ENCODE results near the gene ANKRD13A. TPM values are rescaled to one million over a fixed set of nuclear protein-coding genes. Genes with fewer than 3 reads are reported as not detected.

The ANKRD13A gene
- total RNA-seq (2022; extraction: Qiagen RNA extraction; ENCODE audit: low read depth): 15.0 to 23.7 TPM (median 18.3 TPM) in 5 replicates

DNA sequence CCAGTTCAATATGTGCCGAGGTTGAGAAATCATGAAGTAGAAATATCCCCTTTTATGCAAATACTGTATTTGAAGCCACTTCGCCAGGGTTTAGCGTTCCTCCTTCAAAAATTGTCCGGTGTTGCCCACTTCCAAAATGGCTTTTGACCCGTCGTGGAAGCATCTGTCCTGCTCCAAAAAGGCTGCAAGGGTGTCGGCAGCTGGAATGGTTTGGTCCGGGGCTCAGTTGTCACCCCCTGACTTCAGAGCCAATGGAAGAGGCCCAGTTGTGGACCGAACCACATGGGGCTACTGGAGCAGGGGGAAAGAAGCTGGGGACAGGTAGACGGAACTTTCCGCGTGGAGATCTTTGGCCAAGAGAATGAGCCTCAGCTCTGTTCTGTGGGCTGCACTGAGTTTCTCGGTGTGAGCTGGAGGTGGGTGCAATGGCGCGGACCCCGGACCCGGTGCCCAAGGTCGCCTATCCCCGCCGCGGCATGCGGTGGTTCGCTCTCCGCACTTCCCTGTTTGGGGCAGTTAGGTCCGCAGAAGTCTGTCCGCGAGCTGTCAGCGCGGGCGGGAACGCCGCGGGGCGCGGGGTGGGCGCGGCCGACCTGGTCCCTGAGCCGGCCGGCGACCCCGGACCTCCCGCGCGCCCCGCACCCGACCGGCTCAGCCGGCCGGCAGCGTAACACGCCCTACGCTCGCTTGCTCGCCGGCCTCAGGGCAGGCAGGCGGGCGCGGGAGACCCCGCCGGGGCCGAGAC is at the start of gene ANKRD13A:
Gene ANKRD13A (plus strand): TSS at position 527 of the 745 bp plus-strand sequence. CDS start 259 bp downstream, outside the sequence.

DNA sequence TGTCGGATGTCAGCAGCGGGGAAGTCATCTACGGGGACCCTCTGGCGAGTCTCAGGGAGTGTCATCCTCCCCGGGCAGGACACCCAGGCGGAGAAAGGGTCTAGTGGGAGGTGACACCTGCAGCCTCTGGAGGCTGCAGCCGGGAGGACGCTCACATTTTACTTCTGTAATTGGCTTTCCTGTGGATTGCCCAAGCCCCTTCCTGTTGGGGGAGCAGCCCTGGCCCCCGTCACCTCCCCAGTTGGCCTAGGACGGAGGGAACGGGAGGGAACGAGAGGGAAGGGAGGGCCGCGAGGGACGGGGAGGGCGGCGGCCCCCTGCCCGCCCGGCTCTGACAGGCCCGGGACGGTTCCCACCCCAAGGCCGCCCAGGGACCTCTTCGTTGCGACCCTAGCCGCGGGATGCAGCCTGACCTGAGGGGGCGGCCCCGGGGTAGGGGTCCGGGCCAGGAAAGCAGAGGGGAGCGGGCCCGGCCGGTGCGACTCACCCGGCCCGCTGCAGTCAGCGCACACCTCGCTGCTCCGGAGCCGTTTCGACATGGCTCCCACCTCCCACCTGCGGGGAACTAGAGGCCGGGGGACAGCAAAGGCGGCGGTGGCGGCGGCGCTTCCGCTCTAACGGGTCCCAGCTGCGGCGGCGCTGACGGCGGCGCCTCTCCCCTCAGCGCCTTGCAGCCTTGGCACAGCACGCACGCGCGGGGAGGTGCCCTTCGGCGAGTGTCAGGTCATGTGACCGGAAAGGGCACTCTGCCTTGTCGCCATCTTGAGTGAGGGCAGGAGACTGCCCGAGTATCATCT is 3.3 kb upstream of the ANKRD13A start, which contains the start of gene GIT2:
Gene GIT2 (minus strand): TSS at position 683 of the 797 bp plus-strand sequence. CDS start 144 bp downstream, at position 539.

DNA sequence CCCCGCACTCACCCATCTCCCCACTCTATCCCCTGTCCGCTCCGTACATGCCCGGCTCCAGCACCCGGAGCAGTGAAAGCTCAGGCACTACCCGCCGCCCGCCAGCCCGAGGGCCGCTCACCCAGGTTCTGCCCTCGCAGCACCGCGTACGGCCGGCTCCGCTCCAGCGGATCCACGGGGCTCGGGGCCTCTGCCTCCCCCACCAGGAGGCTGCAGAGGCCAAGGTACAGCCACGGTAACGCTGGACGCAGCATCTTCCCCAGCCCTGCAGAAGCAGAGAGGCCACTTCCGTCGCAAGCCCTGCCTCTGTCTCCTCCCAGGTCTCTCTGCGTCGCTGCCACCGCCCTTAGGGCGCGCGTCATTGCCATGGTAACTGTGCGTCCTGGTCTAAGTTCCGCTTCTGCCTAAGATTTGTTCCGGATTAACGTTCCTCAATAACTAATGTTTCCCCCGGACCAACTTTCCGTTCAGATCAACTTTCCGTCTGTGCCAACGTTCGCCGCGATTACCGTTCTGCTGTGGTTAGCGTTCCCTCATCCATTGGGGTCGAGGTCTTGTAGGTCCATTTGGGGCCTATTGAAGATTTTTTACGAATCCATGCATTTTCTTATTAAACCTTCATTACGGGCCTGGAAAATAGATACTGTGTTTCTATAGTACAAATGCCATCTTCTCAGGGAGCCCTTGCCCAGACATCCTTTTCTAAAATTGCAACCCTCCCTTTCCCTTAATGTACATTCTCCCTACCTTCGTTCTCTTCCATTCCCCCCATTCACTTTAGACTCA is 49.2 kb downstream of the ANKRD13A start, which contains the start of gene C12orf76:
Gene C12orf76 (minus strand): TSS at position 281 of the 786 bp plus-strand sequence. CDS start 27 bp downstream, at position 254.

Other genes with a start within 250 kb of the ANKRD13A start
- gene TRPV4, start 166.0 kb upstream of the ANKRD13A start, total RNA-seq (2022; extraction: Qiagen RNA extraction; ENCODE audit: low read depth): 0.08 to 0.17 TPM (median 0.10 TPM) in 5 replicates
- 18.8 to 21.4 TPM (median 19.5 TPM) in 5 replicates for gene GLTP, start 118.9 kb upstream of the ANKRD13A start, total RNA-seq (2022; extraction: Qiagen RNA extraction; ENCODE audit: low read depth)
- gene TCHP, start 99.2 kb upstream of the ANKRD13A start, total RNA-seq (2022; extraction: Qiagen RNA extraction; ENCODE audit: low read depth): 14.5 to 19.2 TPM (median 17.7 TPM) in 5 replicates
- gene GIT2, start 3.1 kb upstream of the ANKRD13A start, total RNA-seq (2022; extraction: Qiagen RNA extraction; ENCODE audit: low read depth): 16.2 to 20.0 TPM (median 18.3 TPM) in 5 replicates
- 5.8 to 8.1 TPM (median 7.6 TPM) in 5 replicates for gene C12orf76, start 49.1 kb downstream of the ANKRD13A start, total RNA-seq (2022; extraction: Qiagen RNA extraction; ENCODE audit: low read depth)
- gene IFT81, start 124.9 kb downstream of the ANKRD13A start, total RNA-seq (2022; extraction: Qiagen RNA extraction; ENCODE audit: low read depth): 10.7 to 26.5 TPM (median 21.2 TPM) in 5 replicates

All from A549 treated with RU486 at 1 μM for 4 hours (cell line).